Astrocyte (in vitro differentiated cells and primary cell): Measurements from ENCODE around the gene COL2A1.

ENCODE experiments used
- EZH2 ChIP-seq: IDR thresholded peaks from 2 replicates; pipeline ENCODE4 v1.6.1; 2012; ENCODE audit warnings: mild to moderate bottlenecking, low read length, inconsistent platforms; ENCODE audit not compliant: insufficient read depth
- TF ChIP-seq, protein P1 (sequence below): IDR thresholded peaks from 2 replicates; pipeline ENCODE4 v1.5.1; 2011; ENCODE audit warnings: low read depth, mild to moderate bottlenecking, inconsistent platforms, low read length, moderate library complexity; ENCODE audit not compliant: insufficient read depth

DNA sequence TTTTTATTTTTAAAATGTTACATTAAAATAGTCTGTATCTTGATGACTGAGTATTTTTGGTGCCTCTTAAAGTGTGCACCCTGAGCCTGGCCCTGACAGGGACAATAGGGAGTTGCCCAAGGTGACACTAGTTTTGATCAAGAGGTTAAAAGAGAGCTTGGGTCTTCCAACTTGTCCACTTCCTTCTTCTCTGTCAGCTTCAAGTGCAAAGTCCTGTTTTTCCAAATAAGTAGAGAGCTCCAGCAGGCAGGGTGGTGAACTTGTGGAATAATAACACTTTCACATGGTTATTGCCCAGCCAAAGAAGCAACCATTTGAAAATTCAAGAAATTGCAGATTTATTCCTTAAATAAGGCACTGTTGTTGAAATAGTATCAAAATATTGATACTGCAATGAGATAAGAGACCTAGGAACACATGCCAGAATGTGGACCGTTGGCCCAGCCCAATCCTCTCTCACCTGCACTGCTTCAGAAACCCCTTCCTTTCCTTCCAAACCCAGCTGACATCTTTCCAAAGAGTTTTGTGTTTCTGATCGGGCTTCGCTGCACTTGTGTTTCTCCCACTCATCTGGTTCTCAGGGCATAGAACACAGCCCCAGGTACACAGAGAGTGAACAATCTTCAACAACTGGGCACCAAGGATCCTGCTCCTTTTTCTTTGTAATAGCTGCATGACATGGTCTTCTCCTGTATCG, 13.8 kb upstream of the COL2A1 start:
- TF ChIP-seq, protein P1, sequence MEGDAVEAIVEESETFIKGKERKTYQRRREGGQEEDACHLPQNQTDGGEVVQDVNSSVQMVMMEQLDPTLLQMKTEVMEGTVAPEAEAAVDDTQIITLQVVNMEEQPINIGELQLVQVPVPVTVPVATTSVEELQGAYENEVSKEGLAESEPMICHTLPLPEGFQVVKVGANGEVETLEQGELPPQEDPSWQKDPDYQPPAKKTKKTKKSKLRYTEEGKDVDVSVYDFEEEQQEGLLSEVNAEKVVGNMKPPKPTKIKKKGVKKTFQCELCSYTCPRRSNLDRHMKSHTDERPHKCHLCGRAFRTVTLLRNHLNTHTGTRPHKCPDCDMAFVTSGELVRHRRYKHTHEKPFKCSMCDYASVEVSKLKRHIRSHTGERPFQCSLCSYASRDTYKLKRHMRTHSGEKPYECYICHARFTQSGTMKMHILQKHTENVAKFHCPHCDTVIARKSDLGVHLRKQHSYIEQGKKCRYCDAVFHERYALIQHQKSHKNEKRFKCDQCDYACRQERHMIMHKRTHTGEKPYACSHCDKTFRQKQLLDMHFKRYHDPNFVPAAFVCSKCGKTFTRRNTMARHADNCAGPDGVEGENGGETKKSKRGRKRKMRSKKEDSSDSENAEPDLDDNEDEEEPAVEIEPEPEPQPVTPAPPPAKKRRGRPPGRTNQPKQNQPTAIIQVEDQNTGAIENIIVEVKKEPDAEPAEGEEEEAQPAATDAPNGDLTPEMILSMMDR, result no peak
- no peak for TF ChIP-seq EZH2
